Activated CD8-positive, alpha-beta memory T cell treated with anti-CD3 and anti-CD28 coated beads, Interleukin-2, amount 50 U/mL, for 4 hours (primary cell): ENCODE measurements around the gene RANBP9.

Experiments used
- DNase-seq: peaks from one replicate; pipeline ENCODE4 v3.0.0-alpha.2; 2020

The RANBP9 gene

GRCh38 chr6:13677878-13678254 lies 33.8 kb downstream of the RANBP9 start:
- no peak for DNase-seq

GRCh38 chr6:13676551-13677156 lies 35.0 kb downstream of the RANBP9 start:
- no peak for DNase-seq

GRCh38 chr6:13674533-13675190 lies 37.0 kb downstream of the RANBP9 start:
- DNase-seq: no peak

DNA sequence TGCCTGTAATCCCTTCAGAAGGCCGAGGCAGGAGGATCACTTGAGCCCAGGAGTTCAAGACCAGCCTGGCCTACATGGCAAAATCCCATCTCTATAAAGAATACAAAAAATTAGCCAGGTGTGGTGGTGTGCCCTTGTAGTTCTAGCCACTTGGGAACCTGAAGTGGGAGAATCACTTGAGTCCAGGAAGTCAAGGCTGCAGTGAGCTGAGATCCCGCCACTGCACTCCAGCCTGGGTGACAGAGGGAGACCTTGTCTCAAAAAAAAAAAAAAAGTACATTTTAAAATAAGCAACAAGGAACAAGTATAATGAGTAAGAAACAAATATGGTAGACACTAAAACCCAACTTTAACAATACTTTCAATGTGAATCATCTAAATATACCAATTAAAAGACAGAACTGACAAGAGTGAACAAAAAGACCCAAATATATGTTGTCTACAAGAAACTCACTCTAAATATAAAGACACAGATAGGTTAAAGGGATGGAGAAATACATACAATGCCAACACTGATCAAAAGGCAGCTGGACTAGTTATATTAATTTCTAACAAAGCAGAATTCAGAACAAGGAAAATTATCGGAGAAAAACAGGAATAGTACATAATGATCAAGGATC lies 37.7 kb downstream of the RANBP9 start:
- no peak for DNase-seq

GRCh38 chr6:13673368-13673767 lies 38.3 kb downstream of the RANBP9 start:
- no peak for DNase-seq

DNA sequence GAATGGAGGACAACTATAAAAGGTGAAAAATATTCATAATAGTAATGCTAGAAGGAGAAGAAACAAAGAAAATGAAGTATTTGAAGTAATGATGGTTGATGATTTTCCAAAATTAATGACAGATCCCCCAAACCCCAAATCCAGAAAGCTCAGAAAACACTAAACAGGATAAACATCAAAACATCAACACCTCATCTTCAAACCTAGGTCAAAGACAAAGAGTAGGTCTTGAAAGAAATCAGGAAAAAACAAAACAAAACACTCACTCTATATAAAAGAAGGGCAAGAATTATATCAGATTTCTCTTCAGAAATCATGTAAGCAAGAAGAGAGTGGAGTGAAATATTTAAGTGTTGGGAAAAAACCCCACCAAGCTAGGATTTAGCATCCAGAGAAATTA lies 38.7 kb downstream of the RANBP9 start:
- DNase-seq: no peak

DNA sequence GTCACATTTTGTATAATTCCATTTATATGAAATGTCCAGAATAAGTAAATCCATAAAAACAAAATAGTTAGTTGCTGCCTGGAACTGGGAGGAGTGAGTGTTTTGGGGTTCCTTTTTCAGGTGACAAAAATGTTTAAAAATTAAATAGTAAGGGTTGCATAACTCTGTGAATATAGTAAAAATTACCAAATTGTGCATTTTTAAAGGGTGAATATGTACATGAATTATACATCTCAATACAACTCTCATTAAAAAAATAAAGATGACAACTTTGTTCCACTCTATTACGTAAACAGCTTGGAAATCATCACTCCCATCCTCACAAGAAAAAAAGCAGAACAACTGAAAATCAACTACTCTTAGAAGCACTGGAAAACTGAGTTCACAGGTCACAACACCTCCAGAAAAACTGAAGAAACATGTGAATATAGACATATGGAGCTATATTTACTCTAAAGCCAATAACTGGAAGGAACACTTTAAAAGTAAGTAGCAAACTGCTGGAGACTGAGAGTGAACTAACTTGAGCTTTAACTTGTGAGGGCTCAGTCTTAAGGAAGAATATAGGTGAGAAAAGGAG lies 40.0 kb downstream of the RANBP9 start:
- no peak for DNase-seq

- DNase-seq: no peak
These were observed 42.2 kb downstream of the RANBP9 start for GRCh38 chr6:13669476-13669875.

DNA sequence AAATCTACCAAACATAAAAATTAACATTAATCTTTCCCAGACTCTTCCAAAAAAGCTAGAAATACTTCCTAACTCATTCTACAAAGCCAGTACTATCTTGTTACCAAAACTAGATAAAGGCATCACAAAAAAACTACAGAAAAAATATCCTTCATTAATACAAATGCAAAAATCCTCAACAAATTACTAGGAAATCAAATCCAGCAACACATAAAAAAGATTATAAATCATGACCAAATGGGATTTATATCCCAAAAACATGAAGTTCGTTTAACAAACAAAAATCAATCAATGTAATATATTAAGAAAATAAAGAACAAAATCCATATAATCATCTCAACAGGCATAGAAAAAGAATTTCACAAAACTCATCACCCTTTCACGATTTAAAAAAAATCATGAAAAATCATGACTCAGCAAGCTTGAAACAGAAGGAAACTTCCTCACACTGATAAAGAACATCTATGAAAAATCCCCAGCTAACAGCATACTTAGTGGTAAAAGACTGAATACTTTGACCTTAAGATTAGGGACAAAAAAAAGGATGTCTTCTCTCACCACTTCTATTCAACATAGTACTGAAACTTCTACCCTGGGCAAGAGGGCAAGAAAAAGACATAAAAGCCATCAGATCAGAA lies 43.2 kb downstream of the RANBP9 start:
- no peak for DNase-seq

DNA sequence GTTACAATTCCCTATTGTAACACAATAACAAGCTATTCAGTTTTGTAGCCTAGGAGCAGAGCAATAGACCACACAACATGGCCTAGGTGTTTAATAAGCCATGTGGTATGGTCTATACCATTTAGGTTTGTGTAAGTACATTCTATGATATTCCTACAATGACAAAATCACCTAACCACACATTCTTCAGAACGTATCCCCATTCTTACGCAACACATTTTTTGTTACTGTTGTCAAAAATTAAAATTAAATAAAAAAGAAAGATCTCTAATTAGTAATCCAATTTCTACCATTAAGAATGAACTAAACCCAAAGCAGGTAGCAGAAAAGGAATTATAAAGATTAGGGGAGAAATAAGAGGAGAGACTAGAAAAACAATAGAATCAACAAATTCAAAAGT lies 44.0 kb downstream of the RANBP9 start:
- DNase-seq: no peak

- DNase-seq: no peak
These were observed 45.2 kb downstream of the RANBP9 start for GRCh38 chr6:13666194-13667105.

DNA sequence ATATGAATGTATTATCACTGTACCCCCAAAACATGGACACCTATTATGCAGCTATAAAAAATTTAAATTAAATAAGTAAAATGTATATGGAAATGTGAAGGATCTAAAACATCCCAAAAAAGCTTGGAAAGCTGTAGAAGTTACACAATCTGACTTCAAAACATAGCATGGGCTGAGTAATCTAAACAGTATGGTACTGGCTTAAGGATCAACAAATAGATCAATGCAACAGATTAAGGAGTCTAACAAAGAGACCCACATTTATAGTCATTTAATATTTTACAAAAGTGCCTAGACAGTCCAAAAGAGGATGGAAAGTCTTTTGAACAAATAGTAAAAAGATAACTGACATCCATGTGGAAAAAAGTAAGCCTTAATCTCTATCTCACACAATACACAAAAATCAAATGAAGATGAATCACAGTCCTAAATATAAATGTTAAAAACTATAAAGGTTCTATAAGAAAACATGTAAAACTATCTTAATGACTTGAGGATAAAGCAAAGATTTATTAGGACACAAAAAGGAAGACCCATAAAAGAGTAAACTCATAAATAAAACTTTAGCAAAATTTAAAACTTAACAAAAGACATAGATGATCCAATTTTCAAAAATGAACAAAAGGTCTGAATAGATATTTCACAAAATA lies 46.8 kb downstream of the RANBP9 start:
- DNase-seq: no peak

- DNase-seq: no peak
These were observed 47.6 kb downstream of the RANBP9 start for GRCh38 chr6:13663986-13664385.

GRCh38 chr6:13662651-13663334 lies 48.8 kb downstream of the RANBP9 start:
- no peak for DNase-seq

DNA sequence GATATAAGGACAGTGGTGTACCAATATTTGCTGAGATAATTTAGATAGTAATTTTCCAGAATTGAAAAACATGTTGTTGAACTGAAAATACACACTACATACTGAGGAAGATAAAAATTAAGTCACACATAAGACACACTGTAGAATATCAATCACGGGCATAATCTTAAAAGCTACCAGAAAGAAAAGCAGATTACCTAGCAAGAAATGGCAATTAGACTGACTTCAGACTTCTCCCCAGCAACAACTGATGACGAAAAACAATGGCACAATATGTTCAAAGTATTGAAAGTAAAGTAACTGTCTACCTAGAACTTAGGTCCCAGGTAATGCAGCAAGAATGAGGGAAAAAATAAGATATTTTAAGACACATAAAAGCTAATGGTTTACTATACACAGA lies 50.0 kb downstream of the RANBP9 start:
- no peak for DNase-seq

DNA sequence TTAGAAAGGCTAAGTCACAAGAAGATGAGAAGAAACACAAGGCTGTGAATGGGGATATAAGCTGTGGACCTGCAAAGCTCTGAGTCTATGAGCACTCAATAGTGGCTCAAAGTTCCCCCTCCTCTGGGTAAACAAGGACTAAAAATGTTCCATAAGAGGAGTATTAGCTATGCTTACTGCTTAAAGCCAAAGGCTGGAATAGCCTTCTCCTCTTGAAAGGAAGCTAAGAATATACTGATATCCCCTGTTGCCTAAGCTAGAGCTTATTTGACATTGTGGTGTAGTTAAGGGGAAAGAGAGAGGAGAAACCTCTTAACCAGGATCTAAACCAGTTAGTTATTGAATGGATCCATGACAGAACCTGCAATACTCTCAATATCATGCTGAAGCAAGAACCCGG lies 50.7 kb downstream of the RANBP9 start:
- no peak for DNase-seq

DNA sequence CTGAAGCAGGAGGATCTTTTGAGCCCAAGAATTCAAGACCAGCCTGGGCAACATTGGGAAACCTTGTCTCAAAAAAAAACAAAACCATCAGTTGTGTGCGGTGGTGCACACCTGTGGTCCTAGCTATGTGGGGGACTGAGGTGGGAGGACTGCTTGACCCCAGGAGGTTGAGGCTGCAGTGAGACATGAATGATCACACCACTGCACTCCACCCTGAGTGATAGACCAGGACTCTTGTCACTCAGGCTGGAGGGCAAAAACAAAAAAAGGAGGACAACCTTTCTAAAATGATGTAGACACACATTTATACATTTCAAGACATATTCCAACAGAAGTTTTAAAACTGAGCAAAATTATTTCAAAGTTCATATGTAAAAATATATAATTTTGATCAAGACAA lies 51.4 kb downstream of the RANBP9 start:
- no peak for DNase-seq

- no peak for DNase-seq
These were observed 55.9 kb downstream of the RANBP9 start for GRCh38 chr6:13655700-13656099.

GRCh38 chr6:13654496-13654895 lies 57.1 kb downstream of the RANBP9 start:
- no peak for DNase-seq

DNA sequence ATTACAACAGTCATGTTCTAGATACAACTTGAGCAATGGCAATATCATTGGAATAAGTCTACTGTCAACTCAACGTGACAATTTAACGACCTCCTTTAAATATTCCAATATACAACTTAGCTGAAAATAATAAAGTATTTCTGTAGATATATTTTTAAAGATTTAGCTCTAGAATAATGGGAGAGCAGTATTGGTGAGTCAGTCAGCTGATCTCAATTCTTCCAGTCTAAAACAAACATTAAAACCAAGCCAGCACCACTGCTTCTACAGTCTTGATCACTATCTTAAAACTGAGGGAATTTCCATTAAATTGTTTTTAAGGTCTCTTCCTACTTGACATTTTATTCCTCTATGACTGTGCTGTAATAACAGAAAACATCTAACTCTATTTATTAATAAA lies 58.3 kb downstream of the RANBP9 start:
- DNase-seq: no peak

- DNase-seq: no peak
These were observed 62.2 kb downstream of the RANBP9 start for GRCh38 chr6:13649393-13649792.

DNA sequence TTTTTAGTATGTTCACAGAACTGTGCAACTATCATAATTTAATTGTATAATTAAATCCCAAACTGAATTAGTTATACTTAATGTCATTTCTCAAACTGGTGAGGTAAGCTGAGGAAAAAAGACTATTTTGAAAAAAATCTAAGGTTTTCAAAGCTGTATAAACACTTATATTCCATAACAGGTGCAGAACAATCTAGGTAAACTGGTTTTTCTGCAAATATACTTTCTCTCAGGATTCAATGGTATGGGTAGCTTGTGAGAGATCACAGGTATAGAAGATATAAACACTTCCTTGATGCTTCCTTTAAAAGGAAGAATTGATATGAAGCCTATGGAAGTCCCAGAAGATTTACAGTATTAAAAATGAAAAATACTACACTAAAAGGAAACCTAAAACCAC lies 62.8 kb downstream of the RANBP9 start:
- no peak for DNase-seq
